Neutrophil (primary cell): ENCODE data around the gene BST1.
"Not testable (repeated sequence)": the region's sequence is repeated elsewhere in the genome, so short reads cannot be mapped to it uniquely, and the experiment has no call there.

Experiments used
- H3K27ac ChIP-seq: fragments of 200-600 bp; sonication (generic); 2 replicates; pipeline ENCODE4 v1.5.1; 2016; ENCODE audit warnings: mild to moderate bottlenecking, moderate library complexity
- H3K27me3 ChIP-seq: fragments of 200-600 bp; sonication (generic); 2 replicates; pipeline ENCODE4 v1.6.0; 2016; ENCODE audit warnings: mild to moderate bottlenecking
- H3K36me3 ChIP-seq: fragments of 200-600 bp; sonication (generic); 2 replicates; pipeline ENCODE4 v1.5.1; 2017
- H3K4me1 ChIP-seq, 2 experiments: fragments of 200-600 bp in 1 of 2; sonication (generic) in 1 of 2; 1 replicate in 1 of 2; 2 replicates in 1 of 2; pipeline versions ENCODE4 v1.5.1 to v1.6.1; 2013 to 2016; ENCODE audit warnings: low read depth in 1 of 2, low read length in 1 of 2, mild to moderate bottlenecking in 1 of 2, moderate library complexity in 1 of 2; ENCODE audit not compliant: control insufficient read depth in 1 of 2, insufficient read depth in 1 of 2
- H3K4me3 ChIP-seq, 2 experiments: fragments of 200-600 bp in 1 of 2; sonication (generic) in 1 of 2; 1 replicate in 1 of 2; 2 replicates in 1 of 2; pipeline ENCODE4 v1.5.1; 2013 to 2016; ENCODE audit warnings: low read depth in 1 of 2, low read length in 1 of 2, mild to moderate bottlenecking in 1 of 2, moderate library complexity in 1 of 2
- H3K9me3 ChIP-seq: fragments of 200-600 bp; sonication (generic); 2 replicates; pipeline ENCODE4 v1.5.1; 2016
- CTCF ChIP-seq: fragments of 200-600 bp; sonication (generic); IDR thresholded peaks from 2 replicates; pipeline ENCODE4 v1.5.1; 2016; ENCODE audit warnings: antibody characterized with exemption

BST1 gene

GRCh38 chr4:15725608-15726007 is 22.7 kb downstream of the BST1 start:
- peak overlapping the region; percentile 37 for H3K27ac ChIP-seq
- H3K36me3 ChIP-seq: peaks cover 98% of the 10 kb centered on the region
- H3K27me3 ChIP-seq: no peaks in the 10 kb centered on the region

GRCh38 chr4:15729910-15730533 is 27.2 kb downstream of the BST1 start:
- Histone ChIP-seq H3K27ac (no peak overlapping the region), H3K4me3 (no peak overlapping the region), H3K36me3 (peaks cover 97% of the 10 kb centered on the region), H3K9me3 (no peaks in the 10 kb centered on the region), H3K27me3 (no peaks in the 10 kb centered on the region), H3K4me1 (no peaks in the 10 kb centered on the region)
- peak; percentile 88 for TF ChIP-seq CTCF

More at GRCh38 chr4:15725608-15726007, 22.7 kb downstream of the BST1 start:
- Histone ChIP-seq H3K4me3 (no peak overlapping the region), H3K9me3 (no peaks in the 10 kb centered on the region), H3K4me1 (peaks cover 6 to 8% of the 10 kb centered on the region in 2 experiments)
- TF ChIP-seq CTCF: no peak

- H3K4me1 ChIP-seq, H3K9me3 ChIP-seq, H3K27me3 ChIP-seq, H3K4me3 ChIP-seq: not testable (repeated sequence)
- peak overlapping the region; percentile 19 for H3K27ac ChIP-seq
- H3K36me3 ChIP-seq: peaks cover 97% of the 10 kb centered on the region
These were observed 30.2 kb downstream of the BST1 start for GRCh38 chr4:15733061-15733460.

GRCh38 chr4:15735536-15735935 is 32.7 kb downstream of the BST1 start:
- no peak for TF ChIP-seq CTCF
- no peak overlapping the region for H3K27ac ChIP-seq
- H3K36me3 ChIP-seq: peaks cover 99% of the 10 kb centered on the region
- H3K4me1 ChIP-seq: no peaks in the 10 kb centered on the region
- H3K9me3 ChIP-seq: no peaks in the 10 kb centered on the region
- H3K4me3 ChIP-seq: no peak overlapping the region
- H3K27me3 ChIP-seq: no peaks in the 10 kb centered on the region

GRCh38 chr4:15736514-15737050 is 33.7 kb downstream of the BST1 start:
- Histone ChIP-seq H3K27me3 (no peaks in the 10 kb centered on the region), H3K4me3 (no peak overlapping the region), H3K36me3 (peaks cover 100% of the 10 kb centered on the region), H3K9me3 (no peaks in the 10 kb centered on the region), H3K27ac (no peak overlapping the region), H3K4me1 (no peaks in the 10 kb centered on the region)
- no peak for TF ChIP-seq CTCF

- H3K9me3 ChIP-seq: no peaks in the 10 kb centered on the region
- H3K4me3 ChIP-seq: no peak overlapping the region
- H3K27me3 ChIP-seq: no peaks in the 10 kb centered on the region
- TF ChIP-seq CTCF: no peak
- H3K36me3 ChIP-seq: peaks cover 100% of the 10 kb centered on the region
- H3K4me1 ChIP-seq: peaks cover 0 to under 1% of the 10 kb centered on the region in 2 experiments
- peak overlapping the region; percentile 10 for H3K27ac ChIP-seq
These were observed 34.4 kb downstream of the BST1 start for GRCh38 chr4:15737255-15737654.
